NCI-H2171 (cell line): ENCODE measurements around the gene TM9SF1.

ENCODE experiments used
- DNase-seq: peaks from one replicate; lab custom pipeline; 2025; lab: John Stamatoyannopoulos, UW

TM9SF1 gene

GRCh38 chr14:24179294-24179960 lies 15.8 kb downstream of the TM9SF1 start:
- DNase-seq = no peak

- DNase-seq = no peak
Observed at GRCh38 chr14:24178399-24179178, 16.7 kb downstream of the TM9SF1 start.

- DNase-seq = no peak
Observed at GRCh38 chr14:24177891-24178290, 17.4 kb downstream of the TM9SF1 start.

- no peak for DNase-seq
Observed at GRCh38 chr14:24177041-24177825, 18.0 kb downstream of the TM9SF1 start.

GRCh38 chr14:24176599-24176998 lies 18.6 kb downstream of the TM9SF1 start:
- DNase-seq = no peak

- no peak for DNase-seq
Observed at GRCh38 chr14:24172871-24173281, 22.4 kb downstream of the TM9SF1 start.

GRCh38 chr14:24172261-24172860 lies 22.9 kb downstream of the TM9SF1 start:
- DNase-seq = peak; percentile 63

GRCh38 chr14:24171422-24172260 lies 23.6 kb downstream of the TM9SF1 start, which contains the start of gene REC8:
TSS of gene REC8 (plus strand) at chr14:24172080. CDS start at chr14:24172553, 473 bp downstream.
- peak; percentile 100 for DNase-seq

- DNase-seq = no peak
Observed at GRCh38 chr14:24167469-24168114, 27.6 kb downstream of the TM9SF1 start.

GRCh38 chr14:24165785-24166184 lies 29.5 kb downstream of the TM9SF1 start:
- DNase-seq = no peak

GRCh38 chr14:24164518-24164991 lies 30.7 kb downstream of the TM9SF1 start:
- DNase-seq = no peak

- DNase-seq = no peak
Observed at GRCh38 chr14:24162093-24162492, 33.1 kb downstream of the TM9SF1 start.

GRCh38 chr14:24160850-24161804 lies 34.1 kb downstream of the TM9SF1 start, which contains the start of gene IRF9:
TSS of gene IRF9 (plus strand) at chr14:24161265. CDS start at chr14:24162145, 880 bp downstream.
- DNase-seq = peak; percentile 90

GRCh38 chr14:24160499-24160849 lies 34.8 kb downstream of the TM9SF1 start:
- DNase-seq = no peak

- DNase-seq = no peak
Observed at GRCh38 chr14:24159777-24160498, 35.3 kb downstream of the TM9SF1 start.

- DNase-seq = no peak
Observed at GRCh38 chr14:24157331-24157730, 37.9 kb downstream of the TM9SF1 start.

GRCh38 chr14:24156840-24157239 lies 38.4 kb downstream of the TM9SF1 start:
- no peak for DNase-seq

GRCh38 chr14:24155100-24155499 lies 40.1 kb downstream of the TM9SF1 start:
- DNase-seq = no peak
